ENCODE measurements around the gene ST6GALNAC1. TPM values are rescaled to one million over a fixed set of nuclear protein-coding genes. Genes with fewer than 3 reads are reported as not detected.

Gene ST6GALNAC1
- total and polyA plus RNA-seq, 2 of the 13 experiments (the other 11 are each of a cell fraction or from before 2014, with no cell fraction given) = not detected

- no peak for TF ChIP-seq ETV5 (CRISPR knock-in tag; IDR thresholded peaks at IDR 0.05; ENCODE audit: borderline replicate concordance)
- TF ChIP-seq ATF7-NPFF (CRISPR knock-in tag; IDR thresholded peaks at IDR 0.05; ENCODE audit: low read depth) = no peak
- peak; percentile 54; the same call in 1 of the 2 replicates for TF ChIP-seq HINFP (CRISPR knock-in tag; IDR thresholded peaks at IDR 0.05; ENCODE audit: low read depth)
- TF ChIP-seq JUN (CRISPR knock-in tag; IDR thresholded peaks at IDR 0.05) = no peak
- no peak for TF ChIP-seq ZFP36 (IDR thresholded peaks at IDR 0.05; ENCODE audit: borderline replicate concordance, low read depth, low read length, partially characterized antibody)
- TF ChIP-seq ZNF292 (CRISPR knock-in tag; IDR thresholded peaks at IDR 0.05; ENCODE audit: borderline replicate concordance, low read depth) = 0 out of 2 replicates have a peak, but pooled peaks have one; percentile 26
- no peak for TF ChIP-seq PRPF4 (IDR thresholded peaks at IDR 0.05; ENCODE audit: low read depth, low read length, poor library complexity, severe bottlenecking)
- TF ChIP-seq, protein P1, sequence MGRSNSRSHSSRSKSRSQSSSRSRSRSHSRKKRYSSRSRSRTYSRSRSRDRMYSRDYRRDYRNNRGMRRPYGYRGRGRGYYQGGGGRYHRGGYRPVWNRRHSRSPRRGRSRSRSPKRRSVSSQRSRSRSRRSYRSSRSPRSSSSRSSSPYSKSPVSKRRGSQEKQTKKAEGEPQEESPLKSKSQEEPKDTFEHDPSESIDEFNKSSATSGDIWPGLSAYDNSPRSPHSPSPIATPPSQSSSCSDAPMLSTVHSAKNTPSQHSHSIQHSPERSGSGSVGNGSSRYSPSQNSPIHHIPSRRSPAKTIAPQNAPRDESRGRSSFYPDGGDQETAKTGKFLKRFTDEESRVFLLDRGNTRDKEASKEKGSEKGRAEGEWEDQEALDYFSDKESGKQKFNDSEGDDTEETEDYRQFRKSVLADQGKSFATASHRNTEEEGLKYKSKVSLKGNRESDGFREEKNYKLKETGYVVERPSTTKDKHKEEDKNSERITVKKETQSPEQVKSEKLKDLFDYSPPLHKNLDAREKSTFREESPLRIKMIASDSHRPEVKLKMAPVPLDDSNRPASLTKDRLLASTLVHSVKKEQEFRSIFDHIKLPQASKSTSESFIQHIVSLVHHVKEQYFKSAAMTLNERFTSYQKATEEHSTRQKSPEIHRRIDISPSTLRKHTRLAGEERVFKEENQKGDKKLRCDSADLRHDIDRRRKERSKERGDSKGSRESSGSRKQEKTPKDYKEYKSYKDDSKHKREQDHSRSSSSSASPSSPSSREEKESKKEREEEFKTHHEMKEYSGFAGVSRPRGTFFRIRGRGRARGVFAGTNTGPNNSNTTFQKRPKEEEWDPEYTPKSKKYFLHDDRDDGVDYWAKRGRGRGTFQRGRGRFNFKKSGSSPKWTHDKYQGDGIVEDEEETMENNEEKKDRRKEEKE (IDR thresholded peaks at IDR 0.05) = no peak
- TF ChIP-seq PLRG1 (conservative IDR thresholded peaks at IDR 0.05) = no peak
- TF ChIP-seq RFXAP (CRISPR knock-in tag; IDR thresholded peaks at IDR 0.05; ENCODE audit: borderline replicate concordance) = no peak
- TF ChIP-seq RAD21 (CRISPR knock-in tag; IDR thresholded peaks at IDR 0.05) = no peak
- TF ChIP-seq ZNF598 (CRISPR knock-in tag; IDR thresholded peaks at IDR 0.05; ENCODE audit: borderline replicate concordance) = no peak
- peak; percentile 32; the same call in 1 of the 2 replicates for TF ChIP-seq SAP130 (CRISPR knock-in tag; IDR thresholded peaks at IDR 0.05; ENCODE audit: low read depth)
- TF ChIP-seq, protein P2, sequence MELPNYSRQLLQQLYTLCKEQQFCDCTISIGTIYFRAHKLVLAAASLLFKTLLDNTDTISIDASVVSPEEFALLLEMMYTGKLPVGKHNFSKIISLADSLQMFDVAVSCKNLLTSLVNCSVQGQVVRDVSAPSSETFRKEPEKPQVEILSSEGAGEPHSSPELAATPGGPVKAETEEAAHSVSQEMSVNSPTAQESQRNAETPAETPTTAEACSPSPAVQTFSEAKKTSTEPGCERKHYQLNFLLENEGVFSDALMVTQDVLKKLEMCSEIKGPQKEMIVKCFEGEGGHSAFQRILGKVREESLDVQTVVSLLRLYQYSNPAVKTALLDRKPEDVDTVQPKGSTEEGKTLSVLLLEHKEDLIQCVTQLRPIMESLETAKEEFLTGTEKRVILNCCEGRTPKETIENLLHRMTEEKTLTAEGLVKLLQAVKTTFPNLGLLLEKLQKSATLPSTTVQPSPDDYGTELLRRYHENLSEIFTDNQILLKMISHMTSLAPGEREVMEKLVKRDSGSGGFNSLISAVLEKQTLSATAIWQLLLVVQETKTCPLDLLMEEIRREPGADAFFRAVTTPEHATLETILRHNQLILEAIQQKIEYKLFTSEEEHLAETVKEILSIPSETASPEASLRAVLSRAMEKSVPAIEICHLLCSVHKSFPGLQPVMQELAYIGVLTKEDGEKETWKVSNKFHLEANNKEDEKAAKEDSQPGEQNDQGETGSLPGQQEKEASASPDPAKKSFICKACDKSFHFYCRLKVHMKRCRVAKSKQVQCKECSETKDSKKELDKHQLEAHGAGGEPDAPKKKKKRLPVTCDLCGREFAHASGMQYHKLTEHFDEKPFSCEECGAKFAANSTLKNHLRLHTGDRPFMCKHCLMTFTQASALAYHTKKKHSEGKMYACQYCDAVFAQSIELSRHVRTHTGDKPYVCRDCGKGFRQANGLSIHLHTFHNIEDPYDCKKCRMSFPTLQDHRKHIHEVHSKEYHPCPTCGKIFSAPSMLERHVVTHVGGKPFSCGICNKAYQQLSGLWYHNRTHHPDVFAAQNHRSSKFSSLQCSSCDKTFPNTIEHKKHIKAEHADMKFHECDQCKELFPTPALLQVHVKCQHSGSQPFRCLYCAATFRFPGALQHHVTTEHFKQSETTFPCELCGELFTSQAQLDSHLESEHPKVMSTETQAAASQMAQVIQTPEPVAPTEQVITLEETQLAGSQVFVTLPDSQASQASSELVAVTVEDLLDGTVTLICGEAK (IDR thresholded peaks at IDR 0.05) = no peak
- TF ChIP-seq, protein P2 (CRISPR knock-in tag; IDR thresholded peaks at IDR 0.05) = no peak
- TF ChIP-seq ZNF652 (CRISPR knock-in tag; IDR thresholded peaks at IDR 0.05; ENCODE audit: borderline replicate concordance, low read depth) = no peak
These were observed 30.2 kb upstream of the ST6GALNAC1 start (continued) for GRCh38 chr17:76673729-76674128.

Measured in HepG2 (cell line).